Skeletal muscle tissue (tissue), 2 donors: ENCODE data around the gene BCL2L2. TPM values are rescaled to one million over a fixed set of nuclear protein-coding genes. Genes with fewer than 3 reads are reported as not detected.

ENCODE experiments used
- small RNA-seq: library from RNA; depleted of rRNA; stranded (forward); fragments of <200 nt; gene quantifications from one replicate; pipeline ENCODE3, GENCODE V24; 2014
- total RNA-seq: library from RNA; depleted of rRNA; stranded (reverse); fragments of >200 nt; gene quantifications from one replicate; pipeline ENCODE4 v1.2.3, GENCODE V29; 2014

The BCL2L2 gene
- total RNA-seq, 1 donor from 2014 or later = 11.0 TPM

Small RNAs within 50 kb of the gene (small RNA-seq; reads per million reads assigned to genes)
- gene RNU6-1046P = not detected

Other genes with a start within 250 kb of the BCL2L2 start
- 1.6 TPM for gene CDH24, start 249.3 kb upstream of the BCL2L2 start, total RNA-seq
- 62.1 TPM for gene ACIN1, start 211.7 kb upstream of the BCL2L2 start, total RNA-seq
- gene C14orf119, start 211.3 kb upstream of the BCL2L2 start, total RNA-seq = 24.5 TPM
- not detected for gene CIROP, start 201.8 kb upstream of the BCL2L2 start, total RNA-seq
- under 0.01 TPM for gene CEBPE, start 187.6 kb upstream of the BCL2L2 start, total RNA-seq
- gene SLC7A8, start 123.2 kb upstream of the BCL2L2 start, total RNA-seq = 4.7 TPM
- not detected for gene RNF212B, start 68.9 kb upstream of the BCL2L2 start, total RNA-seq
- gene HOMEZ, start 20.7 kb upstream of the BCL2L2 start, total RNA-seq = 5.7 TPM
- 2.6 TPM for gene PPP1R3E, start 4.0 kb upstream of the BCL2L2 start, total RNA-seq
- gene PABPN1, start 14.6 kb downstream of the BCL2L2 start, total RNA-seq = 40.7 TPM
- gene SLC22A17, start 46.1 kb downstream of the BCL2L2 start, total RNA-seq = 12.5 TPM
- 17.2 TPM for gene EFS, start 58.3 kb downstream of the BCL2L2 start, total RNA-seq
- gene IL25, start 66.0 kb downstream of the BCL2L2 start, total RNA-seq = not detected
- 2.1 TPM for gene CMTM5, start 70.2 kb downstream of the BCL2L2 start, total RNA-seq
- 2.1 TPM for gene MYH6, start 101.4 kb downstream of the BCL2L2 start, total RNA-seq
- 426 TPM for gene MYH7, start 128.8 kb downstream of the BCL2L2 start, total RNA-seq
- 32.4 TPM for gene NGDN, start 162.9 kb downstream of the BCL2L2 start, total RNA-seq
- not detected for gene ZFHX2, start 244.9 kb downstream of the BCL2L2 start, total RNA-seq
- gene THTPA, start 249.4 kb downstream of the BCL2L2 start, total RNA-seq = 7.8 TPM